HEK293 (cell line): ENCODE measurements around the gene CD33.

Source experiments
- ZNF416 ChIP-seq: fragments of 450-650 bp; formaldehyde crosslinking; IDR thresholded peaks from 2 replicates; pipeline ENCODE4 v1.5.1; 2016; ENCODE audit warnings: missing biosample characterization, missing genetic modification characterization
- TF ChIP-seq, protein P1 (sequence below): fragments of 450-650 bp; formaldehyde crosslinking; IDR thresholded peaks from 2 replicates; pipeline ENCODE4 v1.5.1; 2017; ENCODE audit warnings: missing biosample characterization, missing genetic modification characterization

DNA sequence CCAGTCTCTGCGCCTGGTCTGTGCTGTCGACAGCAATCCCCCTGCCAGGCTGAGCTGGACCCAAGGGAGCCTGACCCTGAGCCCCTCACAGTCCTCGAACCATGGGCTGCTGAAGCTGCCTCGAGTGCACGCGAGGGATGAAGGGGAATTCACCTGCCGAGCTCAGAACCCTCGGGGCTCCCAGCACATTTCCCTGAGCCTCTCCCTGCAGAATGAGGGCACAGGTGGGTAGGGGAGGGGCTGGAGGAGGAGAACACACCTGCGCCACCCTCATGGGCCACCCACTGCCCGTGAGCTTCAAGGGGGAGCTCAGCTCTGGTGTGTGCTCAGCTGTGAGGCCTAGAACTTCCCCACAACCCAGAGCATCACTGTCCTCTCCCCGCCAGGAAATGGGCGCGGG, 38.6 kb upstream of the CD33 start:
- TF ChIP-seq, protein P1, sequence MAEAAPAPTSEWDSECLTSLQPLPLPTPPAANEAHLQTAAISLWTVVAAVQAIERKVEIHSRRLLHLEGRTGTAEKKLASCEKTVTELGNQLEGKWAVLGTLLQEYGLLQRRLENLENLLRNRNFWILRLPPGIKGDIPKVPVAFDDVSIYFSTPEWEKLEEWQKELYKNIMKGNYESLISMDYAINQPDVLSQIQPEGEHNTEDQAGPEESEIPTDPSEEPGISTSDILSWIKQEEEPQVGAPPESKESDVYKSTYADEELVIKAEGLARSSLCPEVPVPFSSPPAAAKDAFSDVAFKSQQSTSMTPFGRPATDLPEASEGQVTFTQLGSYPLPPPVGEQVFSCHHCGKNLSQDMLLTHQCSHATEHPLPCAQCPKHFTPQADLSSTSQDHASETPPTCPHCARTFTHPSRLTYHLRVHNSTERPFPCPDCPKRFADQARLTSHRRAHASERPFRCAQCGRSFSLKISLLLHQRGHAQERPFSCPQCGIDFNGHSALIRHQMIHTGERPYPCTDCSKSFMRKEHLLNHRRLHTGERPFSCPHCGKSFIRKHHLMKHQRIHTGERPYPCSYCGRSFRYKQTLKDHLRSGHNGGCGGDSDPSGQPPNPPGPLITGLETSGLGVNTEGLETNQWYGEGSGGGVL (tag by site-specific recombination): no peak
- TF ChIP-seq ZNF416 (tag by site-specific recombination): no peak
